IPS DF 4.7 (cell line): ENCODE measurements around the gene GJB4.
"Not testable (repeated sequence)": the region's sequence is repeated elsewhere in the genome, so short reads cannot be mapped to it uniquely, and the experiment has no call there.

Experiments
- DNase-seq: peaks from one replicate; pipeline ENCODE4 v3.0.0-alpha.2; 2013; ENCODE audit warnings: low spot score; ENCODE audit errors: extremely low read depth

Gene GJB4

GRCh38 chr1:34759503-34760357 is at the start of gene GJB4:
Gene GJB4 (plus strand): TSS chr1:34759740. CDS start chr1:34761255, 1,515 bp downstream.
- no peak for DNase-seq

GRCh38 chr1:34710812-34711211 is 48.7 kb upstream of the GJB4 start:
- DNase-seq, result no peak

- no peak for DNase-seq
Observed at GRCh38 chr1:34711485-34711884, 48.1 kb upstream of the GJB4 start.

- no peak for DNase-seq
Observed at GRCh38 chr1:34712007-34712688, 47.4 kb upstream of the GJB4 start.

GRCh38 chr1:34713443-34713842 is 46.1 kb upstream of the GJB4 start:
- no peak for DNase-seq

- DNase-seq, result no peak
Observed at GRCh38 chr1:34714386-34714785, 45.2 kb upstream of the GJB4 start.

GRCh38 chr1:34715139-34715538 is 44.4 kb upstream of the GJB4 start:
- no peak for DNase-seq

GRCh38 chr1:34721241-34721640 is 38.3 kb upstream of the GJB4 start:
- no peak for DNase-seq

GRCh38 chr1:34721646-34722355 is 37.7 kb upstream of the GJB4 start:
- DNase-seq, result no peak

GRCh38 chr1:34726861-34727260 is 32.7 kb upstream of the GJB4 start:
- DNase-seq, result no peak

GRCh38 chr1:34730485-34730884 is 29.1 kb upstream of the GJB4 start:
- no peak for DNase-seq

- not testable (repeated sequence) for DNase-seq
Observed at GRCh38 chr1:34732831-34733230, 26.7 kb upstream of the GJB4 start.

GRCh38 chr1:34736692-34737091 is 22.8 kb upstream of the GJB4 start:
- DNase-seq, result no peak

- DNase-seq, result not testable (repeated sequence)
Observed at GRCh38 chr1:34737236-34737635, 22.3 kb upstream of the GJB4 start.

- DNase-seq, result no peak
Observed at GRCh38 chr1:34739613-34740012, 19.9 kb upstream of the GJB4 start.

- DNase-seq, result no peak
Observed at GRCh38 chr1:34740161-34740868, 19.2 kb upstream of the GJB4 start.

- DNase-seq, result no peak
Observed at GRCh38 chr1:34742667-34743270, 16.8 kb upstream of the GJB4 start.

GRCh38 chr1:34743775-34744174 is 15.8 kb upstream of the GJB4 start:
- no peak for DNase-seq

- DNase-seq, result no peak
Observed at GRCh38 chr1:34744851-34745250, 14.7 kb upstream of the GJB4 start.

GRCh38 chr1:34745666-34746065 is 13.9 kb upstream of the GJB4 start:
- DNase-seq, result no peak

- no peak for DNase-seq
Observed at GRCh38 chr1:34746101-34746500, 13.4 kb upstream of the GJB4 start.
